ENCODE results near the gene GLTP.
A peak's percentile ranks its signal among the peaks of the same experiment; 100 is the strongest.
"Not testable (repeated sequence)": the region's sequence is repeated elsewhere in the genome, so short reads cannot be mapped to it uniquely, and the experiment has no call there.

GLTP gene

GRCh38 chr12:109880043-109880931, at the start of gene GLTP:
Gene GLTP (minus strand): TSS chr12:109880541. CDS start chr12:109880374, 167 bp downstream.
- Mint-ChIP-seq H3K4me3 (peak within 1 kb of the TSS; percentile 96), H3K27me3 (no peaks in the 10 kb centered on the region), H3K9me3 (no peaks in the 10 kb centered on the region), H3K4me1 (peaks cover 53% of the 10 kb centered on the region), H3K36me3 (no peaks in the 10 kb centered on the region), H3K27ac (peak within 1 kb of the TSS; percentile 83)

- H3K9me3 Mint-ChIP-seq, H3K27ac Mint-ChIP-seq, H3K27me3 Mint-ChIP-seq, H3K36me3 Mint-ChIP-seq, H3K4me1 Mint-ChIP-seq, H3K4me3 Mint-ChIP-seq: not testable (repeated sequence)
Observed at GRCh38 chr12:109929326-109929725, 49.0 kb upstream of the GLTP start.

- Mint-ChIP-seq H3K4me1 (peaks cover 7% of the 10 kb centered on the region), H3K27me3 (no peaks in the 10 kb centered on the region), H3K36me3 (peaks cover 7% of the 10 kb centered on the region), H3K9me3 (no peaks in the 10 kb centered on the region), H3K27ac (no peak overlapping the region), H3K4me3 (no peak overlapping the region)
Observed at GRCh38 chr12:109928058-109928656, 47.8 kb upstream of the GLTP start.

GRCh38 chr12:109927622-109928021, 47.3 kb upstream of the GLTP start:
- H3K27ac Mint-ChIP-seq: peak overlapping the region; percentile 46
- H3K27me3 Mint-ChIP-seq: no peaks in the 10 kb centered on the region
- peaks cover 7% of the 10 kb centered on the region for H3K4me1 Mint-ChIP-seq
- H3K9me3 Mint-ChIP-seq: no peaks in the 10 kb centered on the region
- H3K4me3 Mint-ChIP-seq: no peak overlapping the region
- peaks cover 7% of the 10 kb centered on the region for H3K36me3 Mint-ChIP-seq

- H3K36me3 Mint-ChIP-seq: peaks cover 8% of the 10 kb centered on the region
- H3K27ac Mint-ChIP-seq: no peak overlapping the region
Observed at GRCh38 chr12:109926488-109927210, 46.3 kb upstream of the GLTP start.

GRCh38 chr12:109926016-109926415, 45.7 kb upstream of the GLTP start:
- Mint-ChIP-seq H3K4me3 (no peak overlapping the region), H3K27ac (no peak overlapping the region), H3K9me3 (no peaks in the 10 kb centered on the region), H3K36me3 (peaks cover 10% of the 10 kb centered on the region), H3K27me3 (no peaks in the 10 kb centered on the region), H3K4me1 (peaks cover 10% of the 10 kb centered on the region)

More at GRCh38 chr12:109926488-109927210, 46.3 kb upstream of the GLTP start:
- H3K4me1 Mint-ChIP-seq: peaks cover 10% of the 10 kb centered on the region
- no peak overlapping the region for H3K4me3 Mint-ChIP-seq
- H3K9me3 Mint-ChIP-seq: no peaks in the 10 kb centered on the region
- no peaks in the 10 kb centered on the region for H3K27me3 Mint-ChIP-seq

GRCh38 chr12:109925185-109925840, 45.0 kb upstream of the GLTP start:
- peaks cover 10% of the 10 kb centered on the region for H3K4me1 Mint-ChIP-seq
- no peaks in the 10 kb centered on the region for H3K27me3 Mint-ChIP-seq
- no peak overlapping the region for H3K4me3 Mint-ChIP-seq
- peak overlapping the region; percentile 65 for H3K27ac Mint-ChIP-seq
- peaks cover 10% of the 10 kb centered on the region for H3K36me3 Mint-ChIP-seq
- H3K9me3 Mint-ChIP-seq: no peaks in the 10 kb centered on the region

- Mint-ChIP-seq H3K4me3 (no peak overlapping the region), H3K9me3 (no peaks in the 10 kb centered on the region), H3K4me1 (peaks cover 10% of the 10 kb centered on the region), H3K27ac (no peak overlapping the region), H3K36me3 (peaks cover 10% of the 10 kb centered on the region), H3K27me3 (no peaks in the 10 kb centered on the region)
Observed at GRCh38 chr12:109923481-109924245, 43.3 kb upstream of the GLTP start.

- Mint-ChIP-seq H3K4me3 (no peak overlapping the region), H3K4me1 (peaks cover 10% of the 10 kb centered on the region), H3K36me3 (peaks cover 10% of the 10 kb centered on the region), H3K27ac (no peak overlapping the region), H3K9me3 (no peaks in the 10 kb centered on the region), H3K27me3 (no peaks in the 10 kb centered on the region)
Observed at GRCh38 chr12:109923038-109923437, 42.7 kb upstream of the GLTP start.

- H3K27me3 Mint-ChIP-seq: no peaks in the 10 kb centered on the region
- H3K9me3 Mint-ChIP-seq: no peaks in the 10 kb centered on the region
- peaks cover 7% of the 10 kb centered on the region for H3K36me3 Mint-ChIP-seq
- no peak overlapping the region for H3K27ac Mint-ChIP-seq
- H3K4me3 Mint-ChIP-seq: no peak overlapping the region
- H3K4me1 Mint-ChIP-seq: peaks cover 7% of the 10 kb centered on the region
Observed at GRCh38 chr12:109921982-109922381, 41.6 kb upstream of the GLTP start.

GRCh38 chr12:109920261-109920780, 40.0 kb upstream of the GLTP start:
- H3K27me3 Mint-ChIP-seq: no peaks in the 10 kb centered on the region
- H3K36me3 Mint-ChIP-seq: peaks cover 7% of the 10 kb centered on the region
- H3K4me1 Mint-ChIP-seq: peaks cover 7% of the 10 kb centered on the region
- no peaks in the 10 kb centered on the region for H3K9me3 Mint-ChIP-seq
- H3K27ac Mint-ChIP-seq: no peak overlapping the region
- no peak overlapping the region for H3K4me3 Mint-ChIP-seq

GRCh38 chr12:109919456-109919855, 39.1 kb upstream of the GLTP start:
- no peak overlapping the region for H3K4me3 Mint-ChIP-seq
- H3K36me3 Mint-ChIP-seq: peaks cover 4% of the 10 kb centered on the region
- no peaks in the 10 kb centered on the region for H3K9me3 Mint-ChIP-seq
- H3K4me1 Mint-ChIP-seq: peaks cover 4% of the 10 kb centered on the region
- no peak overlapping the region for H3K27ac Mint-ChIP-seq
- H3K27me3 Mint-ChIP-seq: no peaks in the 10 kb centered on the region

- Mint-ChIP-seq H3K36me3 (peaks cover 2% of the 10 kb centered on the region), H3K9me3 (no peaks in the 10 kb centered on the region), H3K4me3 (no peak overlapping the region), H3K27ac (no peak overlapping the region), H3K4me1 (no peaks in the 10 kb centered on the region), H3K27me3 (no peaks in the 10 kb centered on the region)
Observed at GRCh38 chr12:109916045-109916444, 35.7 kb upstream of the GLTP start.

GRCh38 chr12:109915171-109916040, 35.1 kb upstream of the GLTP start:
- no peak overlapping the region for H3K4me3 Mint-ChIP-seq
- H3K27ac Mint-ChIP-seq: no peak overlapping the region

More at GRCh38 chr12:109915171-109916040, 35.1 kb upstream of the GLTP start:
- H3K27me3 Mint-ChIP-seq: no peaks in the 10 kb centered on the region
- H3K9me3 Mint-ChIP-seq: no peaks in the 10 kb centered on the region
- H3K4me1 Mint-ChIP-seq: no peaks in the 10 kb centered on the region
- H3K36me3 Mint-ChIP-seq: peaks cover 4% of the 10 kb centered on the region

All from activated naive CD4-positive, alpha-beta T cell treated with anti-CD3 and anti-CD28 coated beads, Interleukin-2, amount 50 U/mL, for 24 hours (primary cell).